Measurements from ENCODE around the gene GAL3ST1.
"Not testable (repeated sequence)": the region's sequence is repeated elsewhere in the genome, so short reads cannot be mapped to it uniquely, and the experiment has no call there.

GAL3ST1 gene

GRCh38 chr22:30574095-30574981 is at the start of gene GAL3ST1:
TSS of gene GAL3ST1 (minus strand) at chr22:30574665. CDS start at chr22:30557392, 17,273 bp downstream.
- DNase-seq (ENCODE audit: low read depth in 2 of 2), result no peak

GRCh38 chr22:30619909-30620308 is 45.4 kb upstream of the GAL3ST1 start:
- DNase-seq (ENCODE audit: low read depth in 2 of 2), result not testable (repeated sequence)

GRCh38 chr22:30617819-30618218 is 43.4 kb upstream of the GAL3ST1 start:
- no peak for DNase-seq (ENCODE audit: low read depth in 2 of 2)

GRCh38 chr22:30615543-30615954 is 41.1 kb upstream of the GAL3ST1 start:
- no peak for DNase-seq (ENCODE audit: low read depth in 2 of 2)

- DNase-seq (ENCODE audit: low read depth in 2 of 2), result no peak
Measured at GRCh38 chr22:30614879-30615278, 40.4 kb upstream of the GAL3ST1 start.

- DNase-seq (ENCODE audit: low read depth in 2 of 2), result no peak
Measured at GRCh38 chr22:30614268-30614667, 39.8 kb upstream of the GAL3ST1 start.

GRCh38 chr22:30612789-30613188 is 38.3 kb upstream of the GAL3ST1 start:
- DNase-seq (ENCODE audit: low read depth in 2 of 2), result no peak

- no peak for DNase-seq (ENCODE audit: low read depth in 2 of 2)
Measured at GRCh38 chr22:30611197-30611596, 36.7 kb upstream of the GAL3ST1 start.

GRCh38 chr22:30610299-30610698 is 35.8 kb upstream of the GAL3ST1 start:
- no peak for DNase-seq (ENCODE audit: low read depth in 2 of 2)

GRCh38 chr22:30609260-30610185 is 35.1 kb upstream of the GAL3ST1 start:
- DNase-seq (ENCODE audit: low read depth in 2 of 2), result no peak

- no peak for DNase-seq (ENCODE audit: low read depth in 2 of 2)
Measured at GRCh38 chr22:30607939-30608338, 33.5 kb upstream of the GAL3ST1 start.

- no peak for DNase-seq (ENCODE audit: low read depth in 2 of 2)
Measured at GRCh38 chr22:30607300-30607930, 33.0 kb upstream of the GAL3ST1 start.

GRCh38 chr22:30606455-30607299 is 32.2 kb upstream of the GAL3ST1 start, which contains the start of gene TCN2:
TSS of gene TCN2 (plus strand) at chr22:30607174. CDS start at chr22:30607332, 158 bp downstream.
- no peak for DNase-seq (ENCODE audit: low read depth in 2 of 2)

GRCh38 chr22:30605449-30606110 is 31.1 kb upstream of the GAL3ST1 start:
- DNase-seq (ENCODE audit: low read depth in 2 of 2), result peak in 1 of 2 donors; percentile 5

- no peak for DNase-seq (ENCODE audit: low read depth in 2 of 2)
Measured at GRCh38 chr22:30604723-30605122, 30.3 kb upstream of the GAL3ST1 start.

- no peak for DNase-seq (ENCODE audit: low read depth in 2 of 2)
Measured at GRCh38 chr22:30603801-30604200, 29.3 kb upstream of the GAL3ST1 start.

- no peak for DNase-seq (ENCODE audit: low read depth in 2 of 2)
Measured at GRCh38 chr22:30602049-30602448, 27.6 kb upstream of the GAL3ST1 start.

GRCh38 chr22:30601464-30601863 is 27.0 kb upstream of the GAL3ST1 start:
- DNase-seq (ENCODE audit: low read depth in 2 of 2), result no peak

- no peak for DNase-seq (ENCODE audit: low read depth in 2 of 2)
Measured at GRCh38 chr22:30600921-30601320, 26.5 kb upstream of the GAL3ST1 start.

- no peak for DNase-seq (ENCODE audit: low read depth in 2 of 2)
Measured at GRCh38 chr22:30598986-30599385, 24.5 kb upstream of the GAL3ST1 start.

All from stimulated activated CD8-positive, alpha-beta memory T cell treated with anti-CD3 and anti-CD28 coated beads, Interleukin-7, amount 100 ng/mL, for 1 hour (primary cell).